ENCODE results near the gene DAND5. TPM values are rescaled to one million over a fixed set of nuclear protein-coding genes. Genes with fewer than 3 reads are reported as not detected.

Gene DAND5
- total and polyA plus RNA-seq, 10 of the 15 experiments (the other 5 are each of a cell fraction or from before 2014, with no cell fraction given) = 0.06 to 0.15 (median 0.12) TPM; not detected in 5

DNA sequence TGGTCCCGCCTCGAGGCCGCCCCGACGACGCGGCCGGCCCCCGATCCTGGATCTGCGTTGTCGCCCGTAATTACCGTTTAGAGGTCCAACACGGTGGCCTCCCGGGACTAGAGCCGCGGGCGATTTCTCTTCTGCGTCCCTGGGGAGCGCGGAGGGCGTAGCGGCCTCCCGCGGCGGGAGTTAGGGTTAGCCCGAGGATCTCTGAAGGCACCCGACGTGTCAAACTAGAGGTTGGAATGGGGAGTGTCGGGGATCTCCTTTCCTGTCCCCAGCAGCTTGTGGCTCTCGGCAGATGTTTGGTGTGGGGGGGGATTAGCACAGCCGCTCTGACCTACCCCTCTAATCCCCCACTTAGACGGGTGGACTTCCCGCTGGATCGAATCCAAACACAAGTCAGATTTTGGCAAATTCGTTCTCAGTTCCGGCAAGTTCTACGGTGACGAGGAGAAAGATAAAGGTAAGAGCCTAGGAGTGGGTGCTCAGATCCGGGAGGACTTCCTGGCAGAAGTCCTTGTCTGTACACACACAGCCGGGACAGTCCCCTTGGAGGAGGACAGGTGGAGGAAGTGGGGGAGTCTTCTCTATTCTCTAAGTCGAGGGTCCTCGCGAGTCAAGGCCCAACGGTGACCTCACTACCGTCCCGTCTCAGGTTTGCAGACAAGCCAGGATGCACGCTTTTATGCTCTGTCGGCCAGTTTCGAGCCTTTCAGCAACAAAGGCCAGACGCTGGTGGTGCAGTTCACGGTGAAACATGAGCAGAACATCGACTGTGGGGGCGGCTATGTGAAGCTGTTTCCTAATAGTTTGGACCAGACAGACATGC, 30.4 kb upstream of the DAND5 start (continued):
- TF ChIP-seq NFXL1 (IDR thresholded peaks at IDR 0.05; ENCODE audit: borderline replicate concordance) = peak; percentile 69; the same call in 1 of the 2 replicates
- TF ChIP-seq ZNF207 (IDR thresholded peaks at IDR 0.05; ENCODE audit: borderline replicate concordance) = peak; percentile 92; the same call in 1 of the 2 replicates
- 0 out of 2 replicates have a peak, but pooled peaks have one; percentile 38 for TF ChIP-seq MXI1 (IDR thresholded peaks at IDR 0.05; ENCODE audit: low read depth, low read length)
- TF ChIP-seq RB1 (IDR thresholded peaks at IDR 0.05; ENCODE audit: borderline replicate concordance) = 0 out of 2 replicates have a peak, but pooled peaks have one; percentile 64
- peak; percentile 5 for TF ChIP-seq KLF5 (IDR thresholded peaks at IDR 0.05; ENCODE audit: partially characterized antibody)
- 0 out of 4 replicates have a peak, but pooled peaks of 1 of the 2 experiments have one; percentile 19 for TF ChIP-seq IKZF2 (IDR thresholded peaks at IDR 0.05)
- peak; percentile 14 for TF ChIP-seq HDAC6 (IDR thresholded peaks at IDR 0.05; ENCODE audit: unreplicated experiment)
- TF ChIP-seq, protein P1, sequence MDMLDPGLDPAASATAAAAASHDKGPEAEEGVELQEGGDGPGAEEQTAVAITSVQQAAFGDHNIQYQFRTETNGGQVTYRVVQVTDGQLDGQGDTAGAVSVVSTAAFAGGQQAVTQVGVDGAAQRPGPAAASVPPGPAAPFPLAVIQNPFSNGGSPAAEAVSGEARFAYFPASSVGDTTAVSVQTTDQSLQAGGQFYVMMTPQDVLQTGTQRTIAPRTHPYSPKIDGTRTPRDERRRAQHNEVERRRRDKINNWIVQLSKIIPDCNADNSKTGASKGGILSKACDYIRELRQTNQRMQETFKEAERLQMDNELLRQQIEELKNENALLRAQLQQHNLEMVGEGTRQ (IDR thresholded peaks at IDR 0.05; ENCODE audit: borderline replicate concordance, low read depth, low read length) = no peak
- TF ChIP-seq POLR2A (IDR thresholded peaks at IDR 0.05; ENCODE audit: low read depth, low read length) = peak; percentile 75
- TF ChIP-seq POLR2AphosphoS5 (IDR thresholded peaks at IDR 0.05; ENCODE audit: low read length) = peak; percentile 48
- TF ChIP-seq LARP7 (IDR thresholded peaks at IDR 0.05) = no peak; the same call in 1 of the 2 replicates
- TF ChIP-seq, protein P2, sequence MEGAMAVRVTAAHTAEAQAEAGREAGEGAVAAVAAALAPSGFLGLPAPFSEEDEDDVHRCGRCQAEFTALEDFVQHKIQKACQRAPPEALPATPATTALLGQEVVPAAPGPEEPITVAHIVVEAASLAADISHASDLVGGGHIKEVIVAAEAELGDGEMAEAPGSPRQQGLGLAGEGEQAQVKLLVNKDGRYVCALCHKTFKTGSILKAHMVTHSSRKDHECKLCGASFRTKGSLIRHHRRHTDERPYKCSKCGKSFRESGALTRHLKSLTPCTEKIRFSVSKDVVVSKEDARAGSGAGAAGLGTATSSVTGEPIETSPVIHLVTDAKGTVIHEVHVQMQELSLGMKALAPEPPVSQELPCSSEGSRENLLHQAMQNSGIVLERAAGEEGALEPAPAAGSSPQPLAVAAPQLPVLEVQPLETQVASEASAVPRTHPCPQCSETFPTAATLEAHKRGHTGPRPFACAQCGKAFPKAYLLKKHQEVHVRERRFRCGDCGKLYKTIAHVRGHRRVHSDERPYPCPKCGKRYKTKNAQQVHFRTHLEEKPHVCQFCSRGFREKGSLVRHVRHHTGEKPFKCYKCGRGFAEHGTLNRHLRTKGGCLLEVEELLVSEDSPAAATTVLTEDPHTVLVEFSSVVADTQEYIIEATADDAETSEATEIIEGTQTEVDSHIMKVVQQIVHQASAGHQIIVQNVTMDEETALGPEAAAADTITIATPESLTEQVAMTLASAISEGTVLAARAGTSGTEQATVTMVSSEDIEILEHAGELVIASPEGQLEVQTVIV (IDR thresholded peaks at IDR 0.05; ENCODE audit: borderline replicate concordance, partially characterized antibody) = no peak
- TF ChIP-seq NKRF (conservative IDR thresholded peaks at IDR 0.05) = 0 out of 2 replicates have a peak, but pooled peaks have one; percentile 6

All from GM12878 (cell line).